PFSK-1 (cell line): ENCODE measurements around the gene BCL11A.

Source experiments
- FOXP2 ChIP-seq: optimal IDR thresholded peaks from 2 replicates; pipeline ENCODE3; 2011; ENCODE audit warnings: borderline replicate concordance, control low read depth, inconsistent platforms; ENCODE audit not compliant: insufficient read depth; ENCODE audit errors: extremely low read length, extremely low read depth
- POLR2AphosphoS5 ChIP-seq: IDR thresholded peaks from 2 replicates; pipeline ENCODE4 v1.6.1; 2012; ENCODE audit warnings: low read depth, mild to moderate bottlenecking, control low read depth, low read length, moderate library complexity
- REST ChIP-seq, 2 experiments: IDR thresholded peaks; 2 replicates each; pipeline versions ENCODE4 v1.6.1 to v1.8.0; 2011 to 2012; ENCODE audit warnings: low read depth in 2 of 2, low read length in 2 of 2, control low read depth in 1 of 2, inconsistent platforms in 1 of 2, mild to moderate bottlenecking in 1 of 2, moderate library complexity in 1 of 2; ENCODE audit not compliant: insufficient read depth in 1 of 2
- SIN3A ChIP-seq: IDR thresholded peaks from 2 replicates; pipeline ENCODE4 v1.6.1; 2012; ENCODE audit warnings: mild to moderate bottlenecking, low read length, moderate library complexity, borderline replicate concordance; ENCODE audit not compliant: insufficient read depth
- TAF1 ChIP-seq: IDR thresholded peaks from 2 replicates; pipeline ENCODE4 v1.6.1; 2012; ENCODE audit warnings: low read length, control low read depth, borderline replicate concordance; ENCODE audit not compliant: insufficient read depth

The BCL11A gene

GRCh38 chr2:60411295-60411694 lies 142.2 kb downstream of the BCL11A start:
- TF ChIP-seq TAF1 = no peak
- TF ChIP-seq FOXP2 = no peak
- no peak for TF ChIP-seq SIN3A
- TF ChIP-seq REST (IDR thresholded peaks at IDR 0.05; ENCODE audit: insufficient read depth in 1 of 2, low read depth in 2 of 2, low read length in 2 of 2) = no peak
- TF ChIP-seq POLR2AphosphoS5 = no peak

- TF ChIP-seq TAF1 (no peak), FOXP2 (no peak)
Observed at GRCh38 chr2:60410456-60411146, 142.9 kb downstream of the BCL11A start.

GRCh38 chr2:60409531-60409871 lies 144.0 kb downstream of the BCL11A start:
- TF ChIP-seq SIN3A (no peak), POLR2AphosphoS5 (no peak), TAF1 (no peak), FOXP2 (no peak), REST (IDR thresholded peaks at IDR 0.05; ENCODE audit: insufficient read depth in 1 of 2, low read depth in 2 of 2, low read length in 2 of 2) (no peak)

DNA sequence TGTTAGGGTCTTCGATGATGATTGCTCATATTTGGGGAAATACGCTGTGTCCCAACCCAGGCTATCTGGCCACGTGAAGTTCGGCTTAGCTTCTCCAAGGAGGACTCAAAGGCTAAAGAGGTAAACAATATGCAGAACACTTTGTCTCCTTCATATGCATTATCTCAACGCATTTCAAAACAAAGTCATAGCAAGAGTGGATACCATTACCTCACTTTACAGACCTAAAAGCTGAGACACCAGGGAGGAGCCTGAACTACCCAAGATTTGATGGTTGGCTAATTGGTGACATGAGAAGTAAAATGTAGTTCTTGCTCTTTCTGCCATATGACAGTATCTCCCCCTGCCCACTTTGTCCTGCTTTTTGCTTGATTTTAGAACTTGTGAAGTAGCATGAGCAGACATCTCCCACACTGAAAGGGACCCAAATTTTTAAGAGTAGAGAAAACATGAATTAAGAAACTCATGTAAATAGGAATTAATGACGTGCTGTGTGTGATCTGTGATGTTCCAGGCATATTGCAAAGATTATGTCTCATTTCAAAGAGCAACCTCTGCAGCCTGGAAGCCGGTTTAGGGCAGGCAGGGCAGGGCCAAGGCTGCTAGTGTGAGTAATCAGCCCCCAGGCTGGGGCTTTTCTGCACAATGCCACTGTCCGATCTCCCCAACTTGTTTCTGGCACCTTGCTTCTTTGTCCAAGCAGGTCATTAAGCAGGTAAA lies 144.5 kb downstream of the BCL11A start:
- TF ChIP-seq FOXP2 = no peak
- no peak for TF ChIP-seq SIN3A
- no peak for TF ChIP-seq REST (IDR thresholded peaks at IDR 0.05; ENCODE audit: insufficient read depth in 1 of 2, low read depth in 2 of 2, low read length in 2 of 2)

DNA sequence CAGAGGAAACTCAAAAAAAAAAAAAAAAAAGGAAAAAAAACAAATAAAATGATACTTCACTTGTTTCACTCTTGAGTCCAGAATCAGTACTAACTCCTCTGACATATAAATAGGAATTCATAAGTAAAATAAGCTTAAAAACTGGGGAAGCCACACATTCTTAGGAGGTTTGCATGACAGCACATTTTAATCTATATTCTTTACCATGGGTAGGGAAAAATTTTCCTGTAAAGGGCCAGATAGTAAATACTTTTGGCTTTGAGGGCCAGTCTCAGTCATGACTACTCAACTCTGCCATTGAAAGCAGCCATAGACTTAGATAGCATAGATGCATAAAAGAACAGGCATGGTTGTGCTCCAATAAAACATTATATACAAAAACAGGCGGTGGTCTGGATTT lies 145.2 kb downstream of the BCL11A start:
- no peak for TF ChIP-seq TAF1
- TF ChIP-seq FOXP2 = no peak
- TF ChIP-seq SIN3A = no peak
- TF ChIP-seq REST (IDR thresholded peaks at IDR 0.05; ENCODE audit: insufficient read depth in 1 of 2, low read depth in 2 of 2, low read length in 2 of 2) = no peak
